NK-92 (cell line): ENCODE results near the gene MPST.
"Not testable (repeated sequence)": the region's sequence is repeated elsewhere in the genome, so short reads cannot be mapped to it uniquely, and the experiment has no call there.

Experiments used
- DNase-seq: peaks from one replicate; lab custom pipeline; 2025; ENCODE audit not compliant: unreplicated experiment; lab: John Stamatoyannopoulos, UW

MPST gene

GRCh38 chr22:37059876-37060449 is 40.4 kb downstream of the MPST start:
- DNase-seq: no peak

GRCh38 chr22:37060801-37061610 is 41.5 kb downstream of the MPST start:
- DNase-seq: no peak

- no peak for DNase-seq
Observed at GRCh38 chr22:37061611-37062375, 42.3 kb downstream of the MPST start.

GRCh38 chr22:37062376-37062675 is 42.8 kb downstream of the MPST start:
- DNase-seq: no peak

- DNase-seq: no peak
Observed at GRCh38 chr22:37062702-37063381, 43.3 kb downstream of the MPST start.

GRCh38 chr22:37063431-37064420 is 44.2 kb downstream of the MPST start:
- no peak for DNase-seq

- DNase-seq: no peak
Observed at GRCh38 chr22:37064553-37064952, 45.0 kb downstream of the MPST start.

GRCh38 chr22:37065180-37065579 is 45.6 kb downstream of the MPST start:
- no peak for DNase-seq

- no peak for DNase-seq
Observed at GRCh38 chr22:37065961-37066360, 46.4 kb downstream of the MPST start.

GRCh38 chr22:37067428-37067827 is 47.9 kb downstream of the MPST start:
- DNase-seq: no peak

- no peak for DNase-seq
Observed at GRCh38 chr22:37068859-37069258, 49.3 kb downstream of the MPST start.

- DNase-seq: no peak
Observed at GRCh38 chr22:37069319-37069718, 49.8 kb downstream of the MPST start.

GRCh38 chr22:37069719-37070118 is 50.2 kb downstream of the MPST start:
- no peak for DNase-seq

GRCh38 chr22:37070334-37070733 is 50.8 kb downstream of the MPST start:
- no peak for DNase-seq

GRCh38 chr22:37070744-37071143 is 51.2 kb downstream of the MPST start:
- DNase-seq: no peak

- DNase-seq: not testable (repeated sequence)
Observed at GRCh38 chr22:37071850-37072592, 52.5 kb downstream of the MPST start.

- no peak for DNase-seq
Observed at GRCh38 chr22:37072673-37073072, 53.1 kb downstream of the MPST start.

- no peak for DNase-seq
Observed at GRCh38 chr22:37074537-37074936, 55.0 kb downstream of the MPST start.

GRCh38 chr22:37075046-37075445 is 55.5 kb downstream of the MPST start:
- DNase-seq: no peak
